DOHH2 (cell line): ENCODE data around the gene GTF3C1.

Source experiments
- EZH2phosphoT487 ChIP-seq: fragments of 200-600 bp; sonication (generic); IDR thresholded peaks from 2 replicates; pipeline ENCODE4 v1.6.1; 2017; ENCODE audit warnings: borderline replicate concordance, mild to moderate bottlenecking, antibody characterized with exemption, low read length, moderate library complexity, mixed read lengths
- TF ChIP-seq, protein P1 (sequence below): fragments of 200-600 bp; sonication (generic); IDR thresholded peaks from one replicate; pipeline ENCODE4 v1.5.1; 2014; ENCODE audit warnings: antibody characterized with exemption, mild to moderate bottlenecking, low read depth, low read length; ENCODE audit not compliant: poor library complexity, severe bottlenecking

DNA sequence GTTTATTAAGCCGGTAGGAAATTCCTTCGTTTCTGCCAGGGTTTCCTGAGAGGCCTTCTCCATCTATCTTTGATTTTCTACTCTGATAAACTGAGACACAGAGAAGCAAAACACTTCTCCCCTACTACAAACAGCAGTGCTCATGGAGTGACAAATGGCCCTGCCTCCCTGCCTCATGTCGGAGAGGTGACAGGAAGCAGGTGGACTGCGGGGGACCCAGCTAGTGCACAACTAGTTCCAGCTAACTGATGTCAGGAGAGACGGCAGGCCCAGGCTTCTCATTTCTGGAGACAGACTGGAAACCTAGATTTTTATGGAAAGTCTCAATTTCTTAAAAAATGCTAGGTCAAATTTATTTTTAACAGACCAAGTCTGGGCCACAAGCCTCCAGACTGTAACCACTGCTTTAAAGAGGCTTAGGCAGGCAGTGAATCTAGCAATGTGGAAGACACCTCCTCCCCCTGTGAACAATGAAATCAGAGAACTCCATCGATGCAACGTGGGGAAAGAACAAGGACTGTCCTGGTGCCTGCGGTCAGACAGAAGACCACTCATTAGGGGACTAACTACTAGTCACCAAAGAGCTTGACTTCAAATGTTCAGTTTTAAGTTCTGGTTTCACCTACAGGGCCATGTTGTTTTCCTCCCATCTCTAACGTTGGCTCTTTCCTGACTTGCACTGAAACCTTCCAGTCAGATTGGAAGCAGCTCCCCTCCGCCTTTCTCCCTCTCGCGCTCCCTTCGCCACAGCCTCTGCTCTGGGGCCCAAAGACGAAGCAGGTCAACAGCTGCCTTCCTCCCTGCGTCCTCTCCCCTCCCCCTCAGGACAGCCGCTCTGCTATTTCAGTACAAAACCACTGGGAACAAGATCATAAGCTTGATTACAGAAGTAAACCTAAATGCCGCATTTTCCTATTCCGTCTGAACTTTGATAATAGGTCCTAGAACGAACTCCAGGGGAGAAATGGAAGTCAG, 17.6 kb downstream of the GTF3C1 start:
- TF ChIP-seq, protein P1, sequence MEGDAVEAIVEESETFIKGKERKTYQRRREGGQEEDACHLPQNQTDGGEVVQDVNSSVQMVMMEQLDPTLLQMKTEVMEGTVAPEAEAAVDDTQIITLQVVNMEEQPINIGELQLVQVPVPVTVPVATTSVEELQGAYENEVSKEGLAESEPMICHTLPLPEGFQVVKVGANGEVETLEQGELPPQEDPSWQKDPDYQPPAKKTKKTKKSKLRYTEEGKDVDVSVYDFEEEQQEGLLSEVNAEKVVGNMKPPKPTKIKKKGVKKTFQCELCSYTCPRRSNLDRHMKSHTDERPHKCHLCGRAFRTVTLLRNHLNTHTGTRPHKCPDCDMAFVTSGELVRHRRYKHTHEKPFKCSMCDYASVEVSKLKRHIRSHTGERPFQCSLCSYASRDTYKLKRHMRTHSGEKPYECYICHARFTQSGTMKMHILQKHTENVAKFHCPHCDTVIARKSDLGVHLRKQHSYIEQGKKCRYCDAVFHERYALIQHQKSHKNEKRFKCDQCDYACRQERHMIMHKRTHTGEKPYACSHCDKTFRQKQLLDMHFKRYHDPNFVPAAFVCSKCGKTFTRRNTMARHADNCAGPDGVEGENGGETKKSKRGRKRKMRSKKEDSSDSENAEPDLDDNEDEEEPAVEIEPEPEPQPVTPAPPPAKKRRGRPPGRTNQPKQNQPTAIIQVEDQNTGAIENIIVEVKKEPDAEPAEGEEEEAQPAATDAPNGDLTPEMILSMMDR = no peak
- TF ChIP-seq EZH2phosphoT487 = no peak
